HG03060 (cell line): ENCODE results near the gene RNF175.

ENCODE experiments used
- ATAC-seq: cut with Tn5 transposase; IDR thresholded peaks from one replicate; pipeline ENCODE4 v1.9.1; 2021; ENCODE audit warnings: low read depth, moderate number of reproducible peaks; ENCODE audit not compliant: unreplicated experiment

RNF175 gene

GRCh38 chr4:153759407-153760316 lies at the start of gene RNF175:
Gene RNF175 (minus strand): TSS chr4:153760024. CDS start chr4:153759862, 162 bp downstream.
- no peak for ATAC-seq

GRCh38 chr4:153809307-153809706 lies 49.5 kb upstream of the RNF175 start:
- ATAC-seq: no peak

GRCh38 chr4:153808175-153808574 lies 48.4 kb upstream of the RNF175 start:
- no peak for ATAC-seq

GRCh38 chr4:153806073-153806472 lies 46.2 kb upstream of the RNF175 start:
- no peak for ATAC-seq

- no peak for ATAC-seq
Measured at GRCh38 chr4:153804722-153805121, 44.9 kb upstream of the RNF175 start.

- ATAC-seq: no peak
Measured at GRCh38 chr4:153799694-153800074, 39.9 kb upstream of the RNF175 start.

- no peak for ATAC-seq
Measured at GRCh38 chr4:153798901-153799693, 39.3 kb upstream of the RNF175 start.

GRCh38 chr4:153798420-153798819 lies 38.6 kb upstream of the RNF175 start:
- ATAC-seq: no peak

GRCh38 chr4:153794006-153794405 lies 34.2 kb upstream of the RNF175 start:
- no peak for ATAC-seq

GRCh38 chr4:153792618-153793247 lies 32.9 kb upstream of the RNF175 start:
- no peak for ATAC-seq

GRCh38 chr4:153791746-153792617 lies 32.2 kb upstream of the RNF175 start:
- ATAC-seq: no peak

GRCh38 chr4:153790962-153791551 lies 31.2 kb upstream of the RNF175 start:
- no peak for ATAC-seq

GRCh38 chr4:153790500-153790865 lies 30.7 kb upstream of the RNF175 start:
- ATAC-seq: no peak

- no peak for ATAC-seq
Measured at GRCh38 chr4:153789741-153790499, 30.1 kb upstream of the RNF175 start.

- no peak for ATAC-seq
Measured at GRCh38 chr4:153788413-153789276, 28.8 kb upstream of the RNF175 start, which contains the start of gene SFRP2. Gene SFRP2 (minus strand): TSS chr4:153789083. CDS start chr4:153788835, 248 bp downstream.

GRCh38 chr4:153788051-153788412 lies 28.2 kb upstream of the RNF175 start:
- no peak for ATAC-seq

GRCh38 chr4:153787575-153787974 lies 27.8 kb upstream of the RNF175 start:
- ATAC-seq: no peak

GRCh38 chr4:153787061-153787560 lies 27.3 kb upstream of the RNF175 start:
- no peak for ATAC-seq
